ENCODE measurements around the gene PPIP5K2. TPM values are rescaled to one million over a fixed set of nuclear protein-coding genes. Genes with fewer than 3 reads are reported as not detected.

Gene PPIP5K2
- total RNA-seq, 2 donors from 2014 or later = 57.9 to 63.9 TPM

Other genes starting within 250 kb of the PPIP5K2 start
- gene GIN1, start 163 bp upstream of the PPIP5K2 start, total RNA-seq = 1 to 10 TPM; 8.6 to 9.0 TPM
- gene MACIR, start 138.5 kb downstream of the PPIP5K2 start, total RNA-seq = 1 to 10 TPM; 3.6 to 4.8 TPM

Data from posterior vena cava (tissue), 2 donors.